ENCODE results near the gene MICAL3.
A peak's percentile ranks its signal among the peaks of the same experiment; 100 is the strongest.

The MICAL3 gene

DNA sequence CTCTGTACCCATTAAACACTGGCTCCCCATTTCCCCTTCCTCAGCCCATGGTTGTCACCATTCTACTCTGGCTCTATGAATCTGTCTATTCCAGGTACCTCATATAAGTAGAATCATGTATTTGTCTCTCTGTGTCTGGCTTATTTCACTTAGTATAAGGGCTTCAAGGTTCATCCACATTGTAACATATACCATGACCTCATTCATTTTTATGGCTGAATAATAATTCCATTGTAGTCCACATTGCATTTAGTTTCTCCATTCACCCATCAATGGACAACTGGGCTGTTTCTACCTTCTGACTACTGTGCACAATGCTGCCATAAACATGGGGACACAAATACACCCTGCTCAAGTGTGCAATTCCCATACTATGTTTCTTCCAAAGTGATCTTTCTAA, 97.3 kb downstream of the MICAL3 start:
- DNase-seq (ENCODE audit: low spot score): no peak

DNA sequence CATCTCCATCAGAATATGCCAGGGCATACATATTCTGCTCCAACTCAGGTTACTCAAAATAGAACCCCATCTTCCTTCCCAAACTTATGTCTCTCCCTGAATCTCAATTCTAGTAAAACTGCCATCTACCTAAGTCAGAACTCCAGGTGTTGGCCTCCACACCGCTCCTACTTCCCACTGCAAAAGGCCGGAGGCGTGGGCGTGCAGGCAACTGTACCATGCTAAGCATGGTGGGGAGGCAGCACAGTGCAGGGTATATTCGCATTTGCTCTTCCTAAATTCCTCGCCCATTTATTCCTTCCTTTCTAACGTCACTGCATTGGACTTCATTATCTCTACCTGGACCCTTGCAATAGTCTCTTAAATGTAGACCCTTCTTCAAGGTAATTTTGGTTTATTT, 97.8 kb downstream of the MICAL3 start:
- no peak for DNase-seq (ENCODE audit: low spot score)

DNA sequence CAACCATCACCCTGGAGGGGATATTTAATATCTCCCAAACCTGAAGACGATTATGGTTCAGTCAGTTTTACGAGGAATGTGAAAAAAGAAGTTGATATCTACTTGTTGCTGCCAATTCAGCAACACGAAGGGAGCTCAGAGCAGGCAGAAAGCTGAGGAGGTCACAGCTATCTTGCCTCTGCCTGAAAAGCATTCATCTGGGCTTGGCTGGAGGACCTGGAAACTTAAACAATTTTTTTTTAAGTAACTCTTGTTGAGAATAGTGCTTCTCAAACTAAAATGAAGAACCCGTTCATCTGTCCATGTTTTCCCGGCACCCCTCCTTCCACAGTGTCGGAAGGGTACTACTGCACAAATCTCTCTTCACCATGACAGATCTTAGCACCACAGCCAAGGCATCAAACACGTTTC, 98.9 kb downstream of the MICAL3 start:
- DNase-seq (ENCODE audit: low spot score): no peak

DNA sequence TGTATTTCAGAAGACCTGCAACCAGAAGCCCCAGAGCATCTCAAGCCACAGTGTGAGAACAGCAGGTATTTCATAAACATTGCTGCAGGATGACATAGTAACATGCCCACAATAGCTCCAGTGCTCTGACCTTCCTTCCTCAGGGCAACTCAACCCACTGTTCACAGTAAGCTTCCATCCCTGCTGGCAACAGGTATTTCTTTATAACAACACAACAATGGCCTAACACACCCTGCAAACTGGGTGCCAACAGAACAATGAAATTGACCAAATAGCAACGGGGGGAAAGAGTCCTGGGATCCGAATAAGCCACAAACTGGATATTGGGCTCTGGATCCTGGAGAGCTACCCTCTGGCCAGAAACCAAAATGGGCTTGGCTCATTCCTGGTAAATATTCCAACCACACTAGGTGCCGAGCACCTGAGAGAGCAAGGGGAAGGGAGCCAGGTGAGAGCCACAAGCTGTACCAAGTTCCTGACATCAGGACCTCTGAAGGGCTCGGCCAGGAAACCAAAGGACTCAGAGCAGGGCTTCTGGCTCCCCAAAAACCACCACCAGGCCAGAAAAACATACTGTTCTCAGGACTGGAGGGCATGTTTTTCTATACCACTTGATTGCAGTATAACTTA, 99.5 kb downstream of the MICAL3 start:
- no peak for DNase-seq (ENCODE audit: low spot score)

DNA sequence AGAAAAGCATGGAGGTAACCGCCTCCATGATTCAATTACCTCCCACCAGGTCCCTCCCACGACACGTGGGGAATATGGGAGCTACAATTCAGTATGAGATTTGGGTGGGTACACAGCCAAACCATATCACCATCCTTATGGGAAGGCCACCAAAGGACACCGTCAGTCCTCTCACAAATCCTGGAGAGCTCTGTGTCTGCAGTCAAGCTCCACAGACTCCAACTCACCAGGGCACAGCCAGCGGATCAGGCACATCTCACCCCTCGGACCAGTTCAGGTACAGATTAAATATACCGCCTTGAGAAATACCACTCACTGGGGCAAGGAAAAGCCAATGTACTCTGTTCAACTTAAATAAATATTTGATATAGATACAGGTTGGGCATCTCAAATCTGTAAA, 100.3 kb downstream of the MICAL3 start:
- no peak for DNase-seq (ENCODE audit: low spot score)

DNA sequence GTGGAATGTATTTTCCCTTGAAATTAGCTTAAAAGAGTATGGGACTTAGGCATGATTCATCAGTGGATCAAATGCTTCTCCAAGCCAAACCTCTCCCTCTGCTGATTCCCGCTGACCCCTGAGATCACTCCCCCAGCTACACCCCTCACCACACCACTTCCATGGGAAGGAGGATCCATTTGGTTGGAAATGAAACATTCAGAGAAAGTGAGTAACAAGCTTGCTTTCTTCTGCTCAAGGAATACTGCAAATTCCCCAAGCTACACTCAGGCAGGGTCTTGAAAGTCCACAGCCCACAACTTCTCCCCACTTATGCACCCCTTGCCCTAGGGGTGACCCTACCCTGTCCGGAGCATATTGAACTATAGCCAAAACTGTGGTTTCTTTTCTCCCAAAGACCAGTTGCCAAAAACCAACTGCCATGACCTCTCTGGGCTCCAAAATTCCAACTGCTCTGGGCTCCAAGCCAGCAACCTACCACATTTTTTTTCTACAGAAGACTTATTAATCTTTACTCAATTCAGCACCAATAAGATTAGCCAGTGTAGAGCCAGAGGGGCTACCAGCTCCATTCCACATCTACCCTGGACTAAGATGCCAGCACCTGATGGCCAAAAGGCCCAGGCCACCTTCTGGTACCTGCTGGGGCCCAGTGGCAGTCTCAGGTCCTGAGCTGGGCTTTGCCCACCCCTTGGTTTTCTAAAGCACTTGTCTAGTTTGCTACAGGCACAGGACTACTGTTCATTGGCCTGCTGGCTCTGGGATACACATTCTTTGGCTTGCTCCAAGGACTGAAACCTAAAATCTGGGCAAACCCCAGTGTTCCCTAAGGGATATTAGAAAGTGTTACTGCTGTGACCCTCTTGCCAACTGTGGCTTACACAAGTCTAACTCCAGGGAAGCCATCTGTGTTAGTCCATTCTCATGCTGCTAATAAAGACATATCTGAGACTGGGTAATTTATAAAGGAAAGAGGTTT, 101.1 kb downstream of the MICAL3 start:
- no peak for DNase-seq (ENCODE audit: low spot score)

DNA sequence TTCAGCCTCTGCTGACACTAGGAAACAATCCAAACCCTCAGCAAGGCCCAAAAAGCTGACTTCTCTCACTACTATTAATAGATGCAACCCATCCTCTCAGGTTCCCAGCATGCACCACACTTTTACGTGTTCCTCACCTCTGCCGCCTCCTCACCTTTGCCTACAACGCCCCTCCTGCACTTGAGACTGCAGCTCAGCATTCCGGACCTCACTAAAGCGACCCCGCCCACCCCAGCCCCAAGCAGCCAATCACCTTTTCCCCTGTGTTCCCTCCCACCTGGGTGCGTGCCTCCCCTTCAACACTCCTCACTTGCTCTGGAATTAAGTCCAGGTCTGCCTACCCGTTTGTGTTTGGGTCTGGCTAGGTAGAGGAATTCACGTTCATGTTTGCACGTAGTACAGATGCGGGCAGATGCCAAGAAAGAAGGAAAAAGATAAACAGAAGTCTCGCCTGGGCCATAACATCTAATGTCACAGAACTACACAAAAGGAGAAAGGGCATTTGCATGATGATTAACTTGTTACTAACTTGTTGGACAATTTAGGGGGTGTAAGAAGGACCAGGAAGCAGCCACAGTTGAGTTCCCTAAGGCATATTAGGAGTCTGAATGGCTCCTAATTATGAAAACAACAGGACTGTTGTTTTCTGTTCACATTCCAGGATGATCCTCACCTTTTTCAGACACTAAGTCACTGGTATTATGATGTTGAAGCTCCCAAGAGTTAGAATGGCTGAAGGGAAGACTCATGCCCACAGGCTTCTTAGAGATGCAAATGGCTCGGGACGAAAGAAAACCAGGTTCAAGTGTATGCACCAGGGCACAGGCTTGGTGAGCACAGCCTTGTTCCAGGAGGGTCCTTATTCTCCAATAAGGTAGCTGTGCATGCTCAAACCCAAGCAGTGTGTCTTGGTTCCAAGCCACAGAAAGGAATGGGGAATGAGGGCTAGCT, 102.2 kb downstream of the MICAL3 start:
- peak; percentile 68 for DNase-seq (ENCODE audit: low spot score)

DNA sequence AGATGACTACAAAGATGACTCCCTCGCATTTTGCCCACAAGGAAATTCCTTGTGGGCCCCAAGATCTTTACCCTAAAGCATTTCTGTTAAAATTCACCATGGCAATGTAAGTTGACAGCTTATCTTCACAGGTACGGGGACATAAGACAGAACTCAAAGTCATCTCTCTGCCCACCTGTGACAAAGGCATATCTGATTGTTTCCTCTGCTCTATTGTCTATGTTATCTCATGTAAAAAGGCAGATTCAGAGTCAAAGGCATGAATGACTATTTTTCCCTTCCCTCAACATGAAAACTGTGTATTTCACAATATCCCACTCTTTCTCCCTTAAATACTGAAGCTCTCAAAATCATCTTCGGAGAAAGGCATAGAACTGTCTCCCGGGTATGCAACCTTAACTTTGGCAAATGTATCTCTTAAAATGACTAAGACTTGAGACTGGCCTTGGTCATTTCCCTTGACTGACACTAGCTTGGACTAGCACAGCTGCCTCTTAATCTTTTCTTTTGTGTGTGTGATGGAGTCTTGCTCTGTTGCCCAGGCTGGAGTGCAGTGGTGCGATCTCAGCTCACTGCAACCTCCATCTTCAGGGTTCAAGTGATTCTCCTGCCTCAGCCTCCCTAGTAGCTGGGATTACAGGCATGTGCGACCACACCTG, 103.2 kb downstream of the MICAL3 start:
- no peak for DNase-seq (ENCODE audit: low spot score)

DNA sequence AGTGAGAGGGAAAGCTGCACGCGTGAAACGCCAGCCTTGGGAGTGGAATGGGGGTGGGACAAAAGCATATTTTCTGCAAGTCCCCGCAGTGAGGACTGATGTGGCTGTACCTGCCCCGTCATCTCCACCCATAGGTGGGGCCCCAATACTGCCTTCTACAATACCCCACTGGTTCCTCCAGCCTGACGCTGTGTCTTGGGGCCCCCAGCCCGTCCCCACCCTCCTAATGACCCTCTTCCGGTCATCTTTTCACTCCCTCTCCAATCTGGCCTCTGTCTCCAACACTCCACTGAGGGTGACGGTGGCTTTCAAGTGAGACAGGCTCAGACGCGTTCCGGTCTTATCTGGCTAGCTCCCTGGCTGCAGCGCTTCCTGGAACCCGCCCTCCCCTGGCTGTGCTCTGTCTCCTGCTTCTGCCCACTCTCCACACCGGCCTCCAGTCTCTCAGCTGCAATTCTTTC, 104.2 kb downstream of the MICAL3 start:
- DNase-seq (ENCODE audit: low spot score): peak; percentile 65

DNA sequence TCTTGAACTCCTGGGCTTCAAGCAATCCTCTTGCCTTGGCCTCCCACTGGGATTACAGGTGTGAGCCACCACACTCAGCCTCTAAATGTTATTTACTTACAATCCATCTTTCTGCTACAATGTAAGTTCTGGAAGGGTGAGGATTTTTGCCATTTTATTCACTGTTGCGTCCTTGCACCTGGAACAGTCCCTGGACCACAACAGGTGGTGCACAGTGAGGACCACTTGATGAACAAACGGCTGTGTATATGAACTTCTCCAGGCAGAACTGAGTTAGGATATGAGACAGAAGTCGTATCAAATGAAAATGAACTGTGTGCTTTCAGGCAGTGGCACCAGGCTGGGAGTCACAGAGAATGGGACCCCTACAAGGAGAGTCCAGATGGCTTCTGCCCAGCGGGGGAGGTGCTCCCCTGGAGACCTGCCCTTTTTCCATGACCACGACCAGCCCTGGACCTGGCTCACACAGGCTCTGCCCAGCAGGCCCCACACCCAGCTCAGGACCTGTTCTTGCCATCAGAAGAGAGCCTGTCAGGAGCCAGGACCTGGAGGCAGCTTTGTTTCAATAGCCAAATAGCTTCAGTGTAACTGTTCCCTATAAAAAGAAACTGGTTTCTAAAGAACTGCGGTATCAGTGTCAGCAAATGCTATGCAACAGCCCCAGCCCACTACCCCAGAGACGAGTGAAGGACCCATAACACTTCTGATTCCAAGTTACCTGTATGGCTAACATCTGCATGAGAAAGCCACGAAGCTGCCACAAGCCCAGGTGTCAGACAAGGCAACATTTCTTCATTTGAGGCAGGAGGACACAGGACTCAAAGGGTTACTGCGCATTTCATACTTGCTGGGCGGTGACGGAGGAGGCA, 104.9 kb downstream of the MICAL3 start:
- DNase-seq (ENCODE audit: low spot score): no peak

DNA sequence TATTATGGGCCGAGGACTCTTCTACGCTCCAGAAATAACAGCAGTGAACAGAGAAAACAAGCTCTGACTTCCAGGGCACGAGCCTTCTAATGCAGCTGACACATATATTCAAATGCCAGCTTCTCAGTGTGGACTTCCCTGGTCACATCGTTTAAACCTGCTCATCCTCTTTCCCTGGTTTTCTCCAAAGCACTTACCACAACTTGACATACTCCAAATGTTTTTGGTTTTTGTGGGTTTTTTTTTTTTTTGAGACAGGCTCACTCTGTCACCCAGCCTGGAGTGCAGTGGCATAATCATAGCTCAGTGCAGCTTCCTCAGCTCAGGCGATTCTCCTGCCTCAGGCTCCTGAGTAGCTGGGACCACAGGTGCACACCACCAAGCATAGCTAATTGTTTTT, 105.5 kb downstream of the MICAL3 start:
- DNase-seq (ENCODE audit: low spot score): no peak

DNA sequence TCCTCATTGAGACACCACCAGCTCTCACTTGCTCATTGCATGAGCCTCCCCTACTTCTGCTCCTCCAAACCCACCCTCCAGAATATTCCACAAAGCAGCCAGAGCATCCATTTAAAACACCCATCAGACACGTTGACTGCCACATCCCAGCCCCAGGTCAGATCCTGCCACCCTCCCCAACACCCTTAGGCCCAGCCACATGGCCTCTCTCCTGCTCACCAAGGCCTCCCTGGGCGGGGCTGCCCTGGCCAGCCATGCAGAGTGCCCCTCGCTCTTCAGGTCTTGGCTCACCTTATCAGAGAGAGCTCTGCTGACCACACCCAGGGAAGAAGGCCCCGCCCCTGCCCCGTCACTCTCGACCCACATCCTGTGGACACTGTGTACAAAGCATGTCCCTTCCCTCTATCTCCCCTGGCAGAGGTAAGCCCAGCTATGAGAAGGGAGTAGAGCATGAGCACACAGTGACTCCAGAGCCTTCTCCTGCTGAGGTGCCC, 106.8 kb downstream of the MICAL3 start:
- no peak for DNase-seq (ENCODE audit: low spot score)

DNA sequence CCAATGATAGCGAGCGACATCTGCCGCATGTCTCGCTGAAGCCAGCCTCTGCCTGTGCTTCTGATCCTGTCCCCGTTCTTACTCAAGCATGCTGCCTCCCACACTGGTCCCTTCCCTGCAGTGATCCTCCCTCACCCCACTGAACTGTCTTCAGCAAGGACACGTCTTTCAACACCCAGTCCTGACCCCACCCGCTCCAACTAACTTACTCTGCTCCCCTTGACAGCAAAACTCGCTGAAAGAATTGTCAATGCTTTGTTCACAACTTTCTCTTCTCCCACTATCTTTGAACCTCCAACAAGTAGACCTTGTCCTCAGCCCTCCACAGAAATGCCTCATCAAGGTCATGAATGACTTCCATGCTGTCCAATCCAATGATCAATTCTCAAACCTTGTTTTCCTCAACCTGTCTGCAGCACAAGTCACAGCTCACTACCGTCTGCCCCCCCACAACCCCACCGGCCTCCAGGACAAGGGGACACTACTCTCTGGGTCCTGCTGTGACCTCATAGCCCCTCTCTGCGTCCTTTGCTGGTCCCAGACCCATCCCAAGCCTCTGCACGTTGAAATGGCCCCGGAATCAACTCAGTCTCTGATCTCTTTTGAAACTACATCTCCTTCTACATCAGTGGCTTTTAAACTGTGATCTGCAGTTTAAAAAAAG, 108.0 kb downstream of the MICAL3 start:
- DNase-seq (ENCODE audit: low spot score): no peak

DNA sequence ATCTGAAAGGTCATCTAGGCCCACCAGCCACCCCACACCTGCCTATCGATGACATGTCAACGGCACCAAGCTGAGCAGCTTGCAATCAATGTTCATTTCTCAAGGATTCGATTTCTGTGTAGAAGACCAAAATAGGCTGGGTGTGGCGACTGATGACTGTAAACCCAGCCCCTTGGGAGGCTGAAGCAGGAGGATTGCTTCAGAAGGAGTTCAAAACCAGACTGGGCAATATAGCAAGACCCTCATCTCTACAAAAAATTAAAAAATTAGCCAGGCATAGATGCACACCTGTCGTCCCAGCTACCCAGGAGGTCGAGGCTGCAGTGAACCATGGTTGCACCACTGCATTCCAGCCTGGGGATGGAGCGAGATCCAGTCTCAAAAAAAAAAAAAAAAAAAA, 108.7 kb downstream of the MICAL3 start:
- DNase-seq (ENCODE audit: low spot score): no peak

DNA sequence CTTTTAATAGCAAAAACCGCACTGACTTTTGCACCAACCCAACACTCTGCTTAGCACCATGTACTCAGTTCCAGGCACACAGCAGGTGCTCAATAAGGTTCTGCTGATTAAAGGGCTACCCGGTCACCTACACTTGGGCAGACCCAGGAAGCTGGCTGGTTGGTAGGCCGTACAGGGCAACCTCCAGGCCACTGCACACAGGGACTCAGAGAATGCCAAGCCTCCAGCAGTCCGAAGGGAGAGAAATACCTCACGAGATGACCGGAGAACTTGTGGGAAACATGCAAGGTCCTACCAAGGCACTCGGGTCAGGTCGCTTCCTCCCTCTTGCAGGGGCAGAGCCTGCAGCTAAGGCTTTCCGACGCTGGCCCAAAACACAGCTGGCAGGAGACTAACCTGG, 109.2 kb downstream of the MICAL3 start:
- DNase-seq (ENCODE audit: low spot score): no peak

DNA sequence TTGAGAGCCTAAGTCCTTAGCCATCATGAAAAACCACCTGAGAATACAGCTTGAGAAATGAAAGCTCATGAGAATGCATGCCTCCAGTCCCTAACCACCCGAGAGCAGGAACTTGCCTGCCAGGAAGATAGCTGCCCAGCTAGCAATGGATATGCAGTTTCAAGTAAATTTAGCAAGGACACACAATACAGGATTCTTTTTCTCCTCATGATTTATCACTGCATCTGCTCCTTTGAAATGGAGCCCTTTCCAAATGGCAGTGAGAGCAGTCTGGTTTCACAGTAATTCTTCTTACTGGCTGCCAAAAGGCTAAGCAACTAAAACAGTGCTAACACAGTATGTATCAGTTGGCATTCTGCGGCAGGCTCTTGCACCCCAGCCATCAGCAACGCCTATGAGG, 109.9 kb downstream of the MICAL3 start:
- DNase-seq (ENCODE audit: low spot score): no peak

DNA sequence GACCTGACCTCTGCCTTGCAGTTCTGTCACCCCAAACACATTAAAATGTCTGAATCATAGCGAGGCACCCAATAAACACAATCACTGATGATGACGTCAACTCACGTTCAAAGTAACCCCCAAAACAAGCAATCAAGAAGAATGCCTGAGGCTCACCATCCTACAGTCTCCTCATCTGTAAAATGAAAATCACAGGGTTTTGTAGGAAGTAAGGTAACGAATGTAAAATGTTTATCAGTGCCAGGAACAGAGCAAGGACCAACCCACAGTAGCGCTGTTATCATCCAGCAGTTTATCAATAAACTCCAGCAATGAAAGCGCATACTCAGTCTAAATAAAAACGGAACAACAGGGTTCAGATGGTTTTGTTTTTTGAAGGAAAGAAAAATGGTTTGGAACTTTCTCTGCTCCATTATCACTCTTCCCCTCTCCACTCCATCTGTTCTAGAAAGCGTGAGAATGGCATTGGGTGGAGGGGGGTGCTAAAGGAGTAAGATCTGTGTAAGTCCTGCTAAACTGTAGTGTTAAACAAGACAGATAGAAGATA, 110.5 kb downstream of the MICAL3 start:
- DNase-seq (ENCODE audit: low spot score): no peak

DNA sequence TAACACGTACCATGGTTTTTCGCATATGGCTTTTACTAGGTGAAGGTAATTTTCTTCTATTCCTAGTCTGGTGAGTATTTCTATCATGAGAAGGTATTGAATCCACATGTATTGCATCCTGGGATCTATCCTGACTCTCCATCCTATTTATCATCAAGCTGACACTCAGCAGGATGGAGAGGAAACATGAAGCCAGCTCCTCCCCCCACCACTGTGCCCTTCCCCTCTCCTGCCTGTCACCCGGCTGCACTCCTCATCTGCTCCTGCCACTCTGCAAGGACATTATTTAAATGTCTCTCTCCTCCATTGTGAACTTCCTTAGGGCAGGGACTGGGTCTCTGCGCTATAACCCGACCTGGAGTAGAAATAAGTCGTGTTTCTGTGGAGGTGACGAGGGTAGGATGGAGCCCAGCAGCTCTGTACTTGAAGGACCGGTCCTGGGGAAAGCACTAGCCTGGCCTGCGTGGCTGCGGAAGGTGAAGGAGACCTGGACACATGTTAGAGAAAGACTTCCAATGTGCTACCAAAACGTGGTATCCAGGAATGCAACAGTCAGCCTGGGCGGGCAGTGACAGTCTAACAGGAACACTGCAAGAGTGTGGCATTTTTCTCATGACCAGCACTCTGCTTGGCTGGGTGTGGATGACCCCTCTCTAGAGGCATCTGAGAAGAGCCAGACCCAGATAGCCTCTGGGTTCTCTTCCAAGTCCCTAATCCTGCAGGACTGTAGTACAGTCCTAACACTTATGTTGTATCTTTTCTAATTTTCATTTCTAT, 111.2 kb downstream of the MICAL3 start:
- no peak for DNase-seq (ENCODE audit: low spot score)

DNA sequence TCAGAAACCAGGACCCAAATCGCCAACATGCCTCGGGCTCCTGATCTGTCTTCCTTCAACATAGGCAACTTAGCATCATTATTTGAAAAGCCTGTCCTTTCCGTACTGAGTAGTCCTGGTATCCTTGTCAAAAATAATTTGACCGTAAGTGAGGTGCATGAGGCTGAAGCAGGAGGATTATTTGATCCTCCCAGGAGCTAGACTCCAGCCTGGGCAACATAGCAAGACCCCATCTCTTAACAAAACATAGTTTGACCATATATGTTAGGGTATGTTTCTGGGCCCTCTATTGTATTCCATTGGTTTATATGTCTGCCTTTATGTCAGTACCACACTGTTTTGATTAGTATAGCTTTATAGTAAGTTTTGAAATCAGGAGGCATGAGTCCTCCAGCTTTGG, 112.5 kb downstream of the MICAL3 start:
- DNase-seq (ENCODE audit: low spot score): no peak

Measured in ecto neural progenitor cell (in vitro differentiated cells).